Osteoblast (primary cell): Measurements from ENCODE around the gene EVI5L. TPM values are rescaled to one million over a fixed set of nuclear protein-coding genes. Genes with fewer than 3 reads are reported as not detected.

ENCODE experiments used
- DNase-seq: peaks from one replicate; pipeline ENCODE4 v3.0.0; 2011; ENCODE audit warnings: low spot score, mixed read lengths; ENCODE audit not compliant: insufficient read length; ENCODE audit errors: missing footprints
- H2AFZ ChIP-seq: 2 replicates; pipeline ENCODE4 v1.6.0; 2011; ENCODE audit warnings: mild to moderate bottlenecking, low read length
- H3K27ac ChIP-seq: 2 replicates; pipeline ENCODE4 v1.5.1; 2011; ENCODE audit warnings: mild to moderate bottlenecking, low read depth, low read length, moderate library complexity
- H3K27me3 ChIP-seq: 2 replicates; pipeline ENCODE4 v1.6.0; 2012; ENCODE audit warnings: mild to moderate bottlenecking, control low read depth, inconsistent platforms, low read length, moderate library complexity; ENCODE audit not compliant: insufficient read depth
- H3K36me3 ChIP-seq: 2 replicates; pipeline ENCODE4 v1.5.1; 2011; ENCODE audit warnings: mild to moderate bottlenecking, low read length, control low read depth, moderate library complexity; ENCODE audit not compliant: insufficient read depth
- H3K4me1 ChIP-seq: 2 replicates; pipeline ENCODE4 v1.5.1; 2011; ENCODE audit warnings: mild to moderate bottlenecking, low read length, control low read depth, moderate library complexity; ENCODE audit not compliant: insufficient read depth
- H3K4me2 ChIP-seq: 2 replicates; pipeline ENCODE4 v1.6.0; 2011; ENCODE audit warnings: mild to moderate bottlenecking, low read length; ENCODE audit not compliant: insufficient read depth
- H3K4me3 ChIP-seq: fragments of 200-600 bp; sonication (generic); 3 replicates; pipeline ENCODE4 v1.5.1; 2012; ENCODE audit warnings: mild to moderate bottlenecking, low read length, inconsistent platforms; ENCODE audit not compliant: insufficient read depth
- H3K79me2 ChIP-seq: 2 replicates; pipeline ENCODE4 v1.6.0; 2012; ENCODE audit warnings: mild to moderate bottlenecking, low read length, control low read depth, inconsistent platforms; ENCODE audit not compliant: insufficient read depth
- H3K9me3 ChIP-seq: 2 replicates; pipeline ENCODE4 v1.5.1; 2011; ENCODE audit warnings: low read depth, low read length, control low read depth
- H4K20me1 ChIP-seq: 2 replicates; pipeline ENCODE4 v1.6.0; 2012; ENCODE audit warnings: mild to moderate bottlenecking, low read length, control low read depth; ENCODE audit not compliant: insufficient read depth
- total RNA-seq: library from RNA; depleted of rRNA; stranded (reverse); fragments of >200 nt; gene quantifications from 2 replicates; pipeline ENCODE4 v1.2.3, GENCODE V29; 2012
- TF ChIP-seq, protein P1 (sequence below): IDR thresholded peaks from 2 replicates; pipeline ENCODE4 v1.5.1; 2011; ENCODE audit warnings: mild to moderate bottlenecking, low read depth, low read length, moderate library complexity; ENCODE audit errors: extremely low read depth

EVI5L gene
- total RNA-seq, result 24.8 and 26.1 TPM in 2 replicates

DNA sequence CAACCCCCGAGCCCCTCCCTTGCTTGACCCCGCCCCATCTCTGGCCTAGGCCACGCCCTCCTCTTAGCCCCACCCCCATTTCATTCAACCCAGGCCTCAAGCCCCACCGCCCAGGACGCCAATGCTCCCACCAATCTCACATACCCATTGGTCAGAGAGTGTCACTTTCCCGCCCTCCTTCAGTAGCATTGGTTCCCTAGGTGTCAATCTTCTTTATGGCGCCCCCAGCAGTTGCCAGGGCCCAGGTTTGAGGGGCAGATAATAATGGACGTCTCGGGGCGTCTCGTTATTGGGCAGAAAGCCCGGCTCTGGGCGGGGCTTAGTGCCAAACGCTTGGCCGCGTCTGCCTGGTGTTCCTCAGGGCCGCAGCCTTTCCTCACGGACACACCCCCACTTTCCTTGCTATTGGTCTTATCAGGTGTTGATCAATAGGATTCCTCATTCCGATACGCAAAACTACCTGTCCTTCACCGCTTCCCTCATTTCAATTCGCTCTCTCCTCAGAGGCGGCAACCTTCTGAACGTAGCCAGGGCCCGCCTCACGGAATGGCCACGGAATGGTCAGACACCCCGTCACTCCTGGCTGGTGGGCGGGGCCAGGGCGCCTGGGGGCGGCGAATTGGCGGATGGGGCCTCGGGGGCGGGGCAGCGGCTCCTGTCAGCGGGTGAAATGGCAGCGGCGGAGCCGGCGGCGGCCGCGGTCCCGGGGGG lies at the start of gene EVI5L:
Gene EVI5L (plus strand): TSS at position 658 of the 711 bp plus-strand sequence. CDS start 16,325 bp downstream, outside the sequence.
- TF ChIP-seq, protein P1, sequence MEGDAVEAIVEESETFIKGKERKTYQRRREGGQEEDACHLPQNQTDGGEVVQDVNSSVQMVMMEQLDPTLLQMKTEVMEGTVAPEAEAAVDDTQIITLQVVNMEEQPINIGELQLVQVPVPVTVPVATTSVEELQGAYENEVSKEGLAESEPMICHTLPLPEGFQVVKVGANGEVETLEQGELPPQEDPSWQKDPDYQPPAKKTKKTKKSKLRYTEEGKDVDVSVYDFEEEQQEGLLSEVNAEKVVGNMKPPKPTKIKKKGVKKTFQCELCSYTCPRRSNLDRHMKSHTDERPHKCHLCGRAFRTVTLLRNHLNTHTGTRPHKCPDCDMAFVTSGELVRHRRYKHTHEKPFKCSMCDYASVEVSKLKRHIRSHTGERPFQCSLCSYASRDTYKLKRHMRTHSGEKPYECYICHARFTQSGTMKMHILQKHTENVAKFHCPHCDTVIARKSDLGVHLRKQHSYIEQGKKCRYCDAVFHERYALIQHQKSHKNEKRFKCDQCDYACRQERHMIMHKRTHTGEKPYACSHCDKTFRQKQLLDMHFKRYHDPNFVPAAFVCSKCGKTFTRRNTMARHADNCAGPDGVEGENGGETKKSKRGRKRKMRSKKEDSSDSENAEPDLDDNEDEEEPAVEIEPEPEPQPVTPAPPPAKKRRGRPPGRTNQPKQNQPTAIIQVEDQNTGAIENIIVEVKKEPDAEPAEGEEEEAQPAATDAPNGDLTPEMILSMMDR, result no peak
- Histone ChIP-seq H3K4me1 (peaks cover 19% of the 10 kb centered on the region), H4K20me1 (peaks cover 12% of the 10 kb centered on the region), H3K4me3 (peak within 1 kb of the TSS; percentile 74), H3K36me3 (no peaks in the 10 kb centered on the region), H3K27ac (no peak within 1 kb of the TSS), H3K9me3 (no peaks in the 10 kb centered on the region), H2AFZ (peak within 1 kb of the TSS; percentile 94), H3K79me2 (peaks cover 30% of the 10 kb centered on the region), H3K4me2 (peak within 1 kb of the TSS; percentile 82), H3K27me3 (no peaks in the 10 kb centered on the region)
- DNase-seq, result peak; percentile 100

DNA sequence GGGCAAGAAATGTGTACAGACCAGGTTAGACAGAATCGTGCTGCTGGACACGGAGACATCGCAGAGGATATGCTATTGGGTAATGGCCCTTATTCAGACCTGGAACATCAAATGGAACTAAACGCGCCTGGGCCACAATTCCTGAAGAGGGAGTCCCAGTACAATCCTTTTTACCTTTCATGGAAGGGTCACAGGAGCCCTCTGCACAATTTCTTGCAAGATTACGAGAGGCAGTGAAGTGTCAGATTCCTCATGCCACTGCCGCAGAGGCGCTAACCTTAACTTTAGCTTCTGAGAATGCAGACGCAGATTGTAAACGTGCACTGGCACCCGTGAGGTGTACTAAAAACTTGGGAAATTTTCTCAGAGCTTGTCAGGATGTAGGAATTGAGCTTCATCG lies 48.9 kb upstream of the EVI5L start:
- H3K36me3 ChIP-seq, result no peaks in the 10 kb centered on the region
- H3K79me2 ChIP-seq, result no peaks in the 10 kb centered on the region
- H3K4me1 ChIP-seq, result no peaks in the 10 kb centered on the region
- H3K27me3 ChIP-seq, result peaks cover 28% of the 10 kb centered on the region
- no peak for DNase-seq
- TF ChIP-seq, protein P1, result no peak
- no peaks in the 10 kb centered on the region for H3K9me3 ChIP-seq
- H3K4me2 ChIP-seq, result no peak overlapping the region
- no peak overlapping the region for H2AFZ ChIP-seq
- H4K20me1 ChIP-seq, result no peaks in the 10 kb centered on the region
- H3K4me3 ChIP-seq, result no peak overlapping the region
- H3K27ac ChIP-seq, result no peak overlapping the region

DNA sequence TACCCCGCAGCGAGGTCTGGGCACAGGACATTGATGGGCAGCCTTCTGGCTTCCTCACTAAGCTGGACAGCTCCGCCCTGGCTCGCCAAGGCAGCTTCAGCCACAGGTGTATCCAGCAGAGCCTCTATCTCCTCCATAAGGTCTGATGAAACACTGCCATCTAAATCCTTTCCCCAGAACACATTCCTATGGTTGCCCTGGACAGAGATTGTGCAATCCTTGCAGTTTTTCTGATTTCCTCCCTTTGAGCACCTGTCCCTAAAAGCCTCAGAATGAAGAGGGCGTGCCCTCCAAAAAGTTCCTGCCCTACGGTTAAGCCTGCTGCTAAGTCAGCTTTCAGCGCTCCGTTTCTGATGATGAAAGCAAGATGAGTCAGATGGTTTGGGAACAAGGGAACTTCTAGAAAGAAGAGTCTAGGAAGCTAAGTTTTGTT lies 46.0 kb upstream of the EVI5L start:
- no peak overlapping the region for H3K27ac ChIP-seq
- no peaks in the 10 kb centered on the region for H3K9me3 ChIP-seq
- no peaks in the 10 kb centered on the region for H3K36me3 ChIP-seq
- H3K79me2 ChIP-seq, result no peaks in the 10 kb centered on the region
- H4K20me1 ChIP-seq, result no peaks in the 10 kb centered on the region
- peaks cover 42% of the 10 kb centered on the region for H3K27me3 ChIP-seq
- H2AFZ ChIP-seq, result no peak overlapping the region
- DNase-seq, result peak; percentile 91
- H3K4me3 ChIP-seq, result no peak overlapping the region
- TF ChIP-seq, protein P1, result no peak
- no peak overlapping the region for H3K4me2 ChIP-seq
- no peaks in the 10 kb centered on the region for H3K4me1 ChIP-seq

DNA sequence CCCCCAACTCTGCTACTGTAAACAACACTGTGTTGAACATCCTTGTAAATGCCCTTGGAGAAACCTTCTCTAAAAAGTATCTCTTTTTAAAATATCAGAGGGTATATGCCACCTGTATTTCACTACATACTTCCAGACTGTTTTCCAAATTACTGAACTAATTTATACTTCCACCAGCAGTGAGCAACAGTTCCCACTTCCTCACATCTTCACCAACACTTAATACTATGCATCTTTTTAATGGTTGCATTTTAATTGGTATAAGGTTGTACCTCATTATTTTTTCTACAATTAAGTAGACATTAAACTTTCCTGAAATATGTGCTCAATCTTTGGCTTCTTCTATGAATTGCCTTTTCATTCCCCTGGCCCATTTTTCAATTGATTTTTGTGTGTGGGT lies 45.2 kb upstream of the EVI5L start:
- H3K36me3 ChIP-seq, result no peaks in the 10 kb centered on the region
- H3K4me3 ChIP-seq, result no peak overlapping the region
- H3K79me2 ChIP-seq, result no peaks in the 10 kb centered on the region
- H3K4me1 ChIP-seq, result no peaks in the 10 kb centered on the region
- DNase-seq, result no peak
- H3K4me2 ChIP-seq, result no peak overlapping the region
- H3K9me3 ChIP-seq, result no peaks in the 10 kb centered on the region
- no peak overlapping the region for H3K27ac ChIP-seq
- peaks cover 39% of the 10 kb centered on the region for H3K27me3 ChIP-seq
- TF ChIP-seq, protein P1, result no peak
- no peak overlapping the region for H2AFZ ChIP-seq
- no peaks in the 10 kb centered on the region for H4K20me1 ChIP-seq
